ENCODE measurements around the gene SGK1.
"Not testable (repeated sequence)": the region's sequence is repeated elsewhere in the genome, so short reads cannot be mapped to it uniquely, and the experiment has no call there.

DNA sequence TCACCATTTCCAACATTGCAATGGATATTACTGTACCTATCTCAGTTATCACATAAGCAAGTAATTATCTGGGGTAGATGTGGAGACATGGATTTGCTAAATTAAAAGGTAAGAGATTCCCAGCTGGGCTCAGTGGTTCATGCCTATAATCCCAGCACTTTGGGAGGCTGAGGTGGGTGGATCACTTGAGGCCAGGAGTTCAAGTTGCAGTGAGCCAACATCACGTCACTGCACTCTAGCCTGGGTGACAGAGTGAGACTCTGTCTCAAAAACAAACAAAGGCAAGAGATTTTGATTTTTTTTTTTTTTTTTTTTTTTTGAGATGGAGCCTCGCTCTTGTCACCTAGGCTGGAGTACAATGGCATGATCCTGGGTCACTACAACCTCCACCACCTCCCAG, 62.6 kb downstream of the SGK1 start:
- TF ChIP-seq EZH2 (IDR thresholded peaks at IDR 0.05; ENCODE audit: borderline replicate concordance, low read length): not testable (repeated sequence)
- TF ChIP-seq, protein P1, sequence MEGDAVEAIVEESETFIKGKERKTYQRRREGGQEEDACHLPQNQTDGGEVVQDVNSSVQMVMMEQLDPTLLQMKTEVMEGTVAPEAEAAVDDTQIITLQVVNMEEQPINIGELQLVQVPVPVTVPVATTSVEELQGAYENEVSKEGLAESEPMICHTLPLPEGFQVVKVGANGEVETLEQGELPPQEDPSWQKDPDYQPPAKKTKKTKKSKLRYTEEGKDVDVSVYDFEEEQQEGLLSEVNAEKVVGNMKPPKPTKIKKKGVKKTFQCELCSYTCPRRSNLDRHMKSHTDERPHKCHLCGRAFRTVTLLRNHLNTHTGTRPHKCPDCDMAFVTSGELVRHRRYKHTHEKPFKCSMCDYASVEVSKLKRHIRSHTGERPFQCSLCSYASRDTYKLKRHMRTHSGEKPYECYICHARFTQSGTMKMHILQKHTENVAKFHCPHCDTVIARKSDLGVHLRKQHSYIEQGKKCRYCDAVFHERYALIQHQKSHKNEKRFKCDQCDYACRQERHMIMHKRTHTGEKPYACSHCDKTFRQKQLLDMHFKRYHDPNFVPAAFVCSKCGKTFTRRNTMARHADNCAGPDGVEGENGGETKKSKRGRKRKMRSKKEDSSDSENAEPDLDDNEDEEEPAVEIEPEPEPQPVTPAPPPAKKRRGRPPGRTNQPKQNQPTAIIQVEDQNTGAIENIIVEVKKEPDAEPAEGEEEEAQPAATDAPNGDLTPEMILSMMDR (conservative IDR thresholded peaks at IDR 0.05 in 1 of 2, IDR thresholded peaks at IDR 0.05 in 1 of 2; ENCODE audit: extremely low read depth in 1 of 2, insufficient read depth in 1 of 2, low read depth in 1 of 2, low read length in 2 of 2): not testable (repeated sequence)

Data from mammary epithelial cell (primary cell).